Progenitor cell of endocrine pancreas (in vitro differentiated cells): ENCODE measurements around the gene ATP1B4. TPM values are rescaled to one million over a fixed set of nuclear protein-coding genes. Genes with fewer than 3 reads are reported as not detected.

ENCODE experiments used
- DNase-seq: peaks from one replicate; pipeline ENCODE4 v3.0.0; 2021; ENCODE audit warnings: low spot score; ENCODE audit not compliant: unreplicated experiment
- H3K27ac Mint-ChIP-seq: 2 replicates; pipeline ENCODE4 v1.8.0; 2021; ENCODE audit warnings: mild to moderate bottlenecking, moderate library complexity, mixed read lengths
- H3K27me3 Mint-ChIP-seq: 2 replicates; pipeline ENCODE4 v1.8.0; 2021; ENCODE audit warnings: mixed read lengths
- H3K36me3 Mint-ChIP-seq: 2 replicates; pipeline ENCODE4 v1.8.0; 2022; ENCODE audit warnings: mixed read lengths; ENCODE audit not compliant: insufficient read depth
- H3K4me1 Mint-ChIP-seq: 2 replicates; pipeline ENCODE4 v1.8.0; 2021; ENCODE audit warnings: low read depth, mixed read lengths
- H3K4me3 Mint-ChIP-seq: 2 replicates; pipeline ENCODE4 v1.8.0; 2021; ENCODE audit warnings: low read depth, mild to moderate bottlenecking, moderate library complexity, mixed read lengths
- H3K9me3 Mint-ChIP-seq: 2 replicates; pipeline ENCODE4 v1.8.0; 2021; ENCODE audit warnings: low read depth, mixed read lengths
- total RNA-seq: library from RNA; stranded (reverse); gene quantifications from 2 replicates; pipeline ENCODE4 v1.2.1, GENCODE V29; 2021
- TF ChIP-seq, protein P1 (sequence below): fragments of 200-600 bp; sonication (generic); IDR thresholded peaks from one replicate; pipeline ENCODE4 v1.5.0; 2021; ENCODE audit warnings: antibody characterized with exemption, mild to moderate bottlenecking; ENCODE audit not compliant: unreplicated experiment

Gene ATP1B4
- total RNA-seq, 1 donor from 2014 or later, result not detected

DNA sequence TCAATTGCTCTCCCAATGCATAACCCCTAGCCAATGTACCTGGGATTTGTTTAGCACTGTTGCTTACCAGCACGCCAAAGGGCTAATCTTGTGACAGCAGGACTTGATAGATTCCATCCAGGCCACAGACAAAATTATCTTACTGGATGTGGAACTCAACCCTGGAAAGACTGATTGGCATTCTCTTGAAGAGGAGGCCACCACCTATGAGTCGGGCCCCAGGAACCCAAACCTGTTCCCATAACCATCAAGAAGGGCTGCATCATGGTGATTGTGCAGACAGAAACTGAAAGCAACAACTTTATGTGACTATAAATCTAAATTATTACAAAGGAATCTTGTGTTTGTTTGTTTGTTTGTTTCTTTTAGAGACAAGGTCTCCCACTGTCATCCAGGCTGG is 30.8 kb upstream of the ATP1B4 start:
- Mint-ChIP-seq H3K27ac (no peak overlapping the region), H3K27me3 (no peaks in the 10 kb centered on the region), H3K9me3 (peaks cover 38% of the 10 kb centered on the region), H3K4me1 (no peaks in the 10 kb centered on the region), H3K36me3 (no peaks in the 10 kb centered on the region), H3K4me3 (no peak overlapping the region)
- TF ChIP-seq, protein P1, sequence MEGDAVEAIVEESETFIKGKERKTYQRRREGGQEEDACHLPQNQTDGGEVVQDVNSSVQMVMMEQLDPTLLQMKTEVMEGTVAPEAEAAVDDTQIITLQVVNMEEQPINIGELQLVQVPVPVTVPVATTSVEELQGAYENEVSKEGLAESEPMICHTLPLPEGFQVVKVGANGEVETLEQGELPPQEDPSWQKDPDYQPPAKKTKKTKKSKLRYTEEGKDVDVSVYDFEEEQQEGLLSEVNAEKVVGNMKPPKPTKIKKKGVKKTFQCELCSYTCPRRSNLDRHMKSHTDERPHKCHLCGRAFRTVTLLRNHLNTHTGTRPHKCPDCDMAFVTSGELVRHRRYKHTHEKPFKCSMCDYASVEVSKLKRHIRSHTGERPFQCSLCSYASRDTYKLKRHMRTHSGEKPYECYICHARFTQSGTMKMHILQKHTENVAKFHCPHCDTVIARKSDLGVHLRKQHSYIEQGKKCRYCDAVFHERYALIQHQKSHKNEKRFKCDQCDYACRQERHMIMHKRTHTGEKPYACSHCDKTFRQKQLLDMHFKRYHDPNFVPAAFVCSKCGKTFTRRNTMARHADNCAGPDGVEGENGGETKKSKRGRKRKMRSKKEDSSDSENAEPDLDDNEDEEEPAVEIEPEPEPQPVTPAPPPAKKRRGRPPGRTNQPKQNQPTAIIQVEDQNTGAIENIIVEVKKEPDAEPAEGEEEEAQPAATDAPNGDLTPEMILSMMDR, result no peak
- no peak for DNase-seq

DNA sequence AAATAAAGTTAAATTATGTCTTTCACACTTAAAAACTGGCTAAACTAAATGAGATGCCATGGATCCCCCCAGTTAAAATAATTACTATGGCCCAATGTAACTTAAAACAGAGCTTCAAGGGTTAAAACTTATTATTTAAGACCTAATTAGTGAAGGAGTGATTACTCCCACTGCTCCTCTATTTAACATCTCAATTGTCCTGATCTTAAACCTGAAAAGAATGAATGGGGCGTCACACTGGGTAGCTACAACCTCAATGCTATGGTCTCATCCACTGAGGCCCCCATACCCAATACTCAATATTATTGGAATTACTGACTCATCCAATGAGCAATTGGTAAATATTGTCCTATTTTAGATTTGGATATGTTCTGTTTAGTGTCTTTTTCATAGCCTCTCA is 29.5 kb upstream of the ATP1B4 start:
- TF ChIP-seq, protein P1, result no peak
- Mint-ChIP-seq H3K27me3 (no peaks in the 10 kb centered on the region), H3K36me3 (no peaks in the 10 kb centered on the region), H3K27ac (no peak overlapping the region), H3K9me3 (peaks cover 35% of the 10 kb centered on the region), H3K4me1 (no peaks in the 10 kb centered on the region), H3K4me3 (no peak overlapping the region)
- DNase-seq, result no peak

DNA sequence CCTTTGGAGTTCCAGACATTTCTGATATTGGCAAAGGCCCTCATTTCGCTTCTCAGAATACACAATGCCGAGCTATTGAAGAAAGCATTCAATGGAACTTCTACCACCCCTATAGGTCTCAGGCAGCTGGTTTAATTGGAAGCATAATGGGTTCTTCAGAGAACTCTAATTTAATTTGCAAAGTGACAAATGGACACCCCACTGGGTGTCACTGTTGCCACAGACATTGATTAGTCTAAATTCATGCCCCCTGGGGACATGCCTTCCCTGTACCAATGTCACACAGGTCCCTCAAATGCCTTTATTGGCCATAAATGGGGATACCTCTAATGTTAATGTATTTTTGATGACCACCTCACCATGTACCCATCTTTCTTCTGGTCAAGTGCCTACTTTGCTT is 27.7 kb upstream of the ATP1B4 start:
- TF ChIP-seq, protein P1, result no peak
- H3K27me3 Mint-ChIP-seq, result no peaks in the 10 kb centered on the region
- no peak for DNase-seq
- no peak overlapping the region for H3K4me3 Mint-ChIP-seq
- H3K9me3 Mint-ChIP-seq, result peaks cover 40% of the 10 kb centered on the region
- H3K36me3 Mint-ChIP-seq, result no peaks in the 10 kb centered on the region
- no peaks in the 10 kb centered on the region for H3K4me1 Mint-ChIP-seq
- no peak overlapping the region for H3K27ac Mint-ChIP-seq

DNA sequence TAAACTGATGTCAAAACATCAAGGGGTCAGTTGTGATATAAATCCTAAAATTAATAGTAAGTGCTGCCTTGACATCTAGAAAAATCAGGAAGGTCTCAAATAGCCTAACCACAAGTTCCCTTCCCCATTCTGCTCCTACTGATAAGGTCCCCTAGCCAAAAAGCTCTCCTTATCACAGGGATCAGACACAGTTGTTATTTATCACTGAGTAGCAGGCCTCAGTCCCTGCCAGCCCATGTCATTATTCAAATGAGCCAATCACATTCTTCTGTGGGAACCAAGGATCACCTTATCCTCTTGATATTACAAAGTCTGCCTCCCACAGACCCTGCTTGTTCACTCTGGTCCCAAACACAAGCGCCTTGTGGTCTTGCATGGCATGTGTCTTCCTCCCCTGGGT is 27.3 kb upstream of the ATP1B4 start:
- peaks cover 42% of the 10 kb centered on the region for H3K9me3 Mint-ChIP-seq
- no peaks in the 10 kb centered on the region for H3K27me3 Mint-ChIP-seq
- no peak overlapping the region for H3K4me3 Mint-ChIP-seq
- no peaks in the 10 kb centered on the region for H3K36me3 Mint-ChIP-seq
- H3K4me1 Mint-ChIP-seq, result no peaks in the 10 kb centered on the region
- TF ChIP-seq, protein P1, result no peak
- DNase-seq, result no peak
- no peak overlapping the region for H3K27ac Mint-ChIP-seq

DNA sequence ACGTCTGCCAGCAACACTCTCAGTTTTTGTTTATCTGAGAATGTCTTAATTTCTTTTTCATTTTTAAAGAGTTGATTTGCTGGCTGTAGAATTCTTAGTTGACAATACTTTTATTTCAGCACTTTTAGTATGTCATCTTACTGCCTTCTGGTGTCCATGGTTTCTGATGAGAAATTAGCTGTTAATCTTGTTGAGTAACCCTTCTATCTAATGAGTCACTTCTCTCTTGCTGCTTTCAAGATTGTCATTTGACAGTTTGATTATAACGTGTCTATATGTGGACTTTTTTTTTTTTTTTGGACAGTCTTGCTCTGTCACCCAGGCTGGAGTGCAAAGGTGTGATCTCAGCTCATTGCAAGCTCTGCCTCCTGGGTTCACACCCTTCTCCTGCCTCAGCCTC is 26.6 kb upstream of the ATP1B4 start:
- Mint-ChIP-seq H3K4me1 (no peaks in the 10 kb centered on the region), H3K27me3 (no peaks in the 10 kb centered on the region), H3K36me3 (no peaks in the 10 kb centered on the region), H3K9me3 (peaks cover 42% of the 10 kb centered on the region), H3K27ac (no peak overlapping the region), H3K4me3 (no peak overlapping the region)
- TF ChIP-seq, protein P1, result no peak
- no peak for DNase-seq
